G401.6 (cell line): Measurements from ENCODE around the gene COL25A1.
A peak's percentile ranks its signal among the peaks of the same experiment; 100 is the strongest.

Experiments used
- FAIRE-seq: peaks from 2 replicates; lab custom pipeline; 2012; peaks lifted over from hg19 to GRCh38; lab: Jason Lieb, UNC

Gene COL25A1

GRCh38 chr4:108849611-108850168 lies 452.8 kb downstream of the COL25A1 start:
- FAIRE-seq, result no peak

DNA sequence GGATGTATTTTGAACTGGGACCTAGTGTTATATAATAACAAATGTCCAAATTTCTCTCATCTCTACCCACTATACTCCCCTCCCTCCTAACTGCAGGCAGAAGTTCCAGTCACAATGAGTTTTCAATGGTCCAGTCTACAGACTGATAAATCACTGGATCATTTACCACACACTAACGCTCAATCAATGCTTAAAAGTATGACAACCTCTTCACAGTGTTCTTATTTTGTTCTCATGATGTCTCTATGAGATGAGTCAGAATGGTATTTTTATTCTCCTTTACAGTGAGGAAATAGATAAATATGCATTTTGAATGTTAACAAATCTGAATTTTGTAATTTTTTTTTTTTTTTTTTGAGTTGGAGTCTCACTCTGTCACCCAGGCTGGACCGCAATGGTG lies 455.9 kb downstream of the COL25A1 start:
- no peak for FAIRE-seq

DNA sequence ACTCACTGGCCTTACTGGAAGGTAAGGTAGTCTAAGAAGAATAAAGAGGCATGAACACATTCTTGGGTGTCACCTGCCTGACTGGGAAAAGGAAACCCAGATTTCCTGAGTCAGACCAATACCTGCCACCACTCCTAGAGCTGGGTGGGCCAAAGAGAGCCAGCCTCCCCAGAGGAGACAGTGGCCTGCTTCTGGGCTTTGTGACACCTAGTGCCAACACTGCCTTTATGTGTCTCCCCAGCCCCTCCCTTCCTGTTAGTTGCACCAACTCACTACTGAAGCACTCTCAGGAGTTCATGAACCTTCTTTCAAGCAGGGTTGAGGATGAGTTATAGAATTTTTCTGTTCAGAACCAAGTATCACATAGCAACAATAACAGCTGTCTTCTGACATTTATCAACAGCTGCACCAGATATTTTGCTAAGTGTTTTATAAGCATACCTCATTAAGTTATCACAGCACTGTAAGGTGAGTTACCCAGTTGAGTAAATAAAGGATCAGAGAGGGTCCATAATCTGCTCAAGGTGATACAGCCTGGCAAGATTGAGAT lies 462.0 kb downstream of the COL25A1 start:
- no peak for FAIRE-seq

DNA sequence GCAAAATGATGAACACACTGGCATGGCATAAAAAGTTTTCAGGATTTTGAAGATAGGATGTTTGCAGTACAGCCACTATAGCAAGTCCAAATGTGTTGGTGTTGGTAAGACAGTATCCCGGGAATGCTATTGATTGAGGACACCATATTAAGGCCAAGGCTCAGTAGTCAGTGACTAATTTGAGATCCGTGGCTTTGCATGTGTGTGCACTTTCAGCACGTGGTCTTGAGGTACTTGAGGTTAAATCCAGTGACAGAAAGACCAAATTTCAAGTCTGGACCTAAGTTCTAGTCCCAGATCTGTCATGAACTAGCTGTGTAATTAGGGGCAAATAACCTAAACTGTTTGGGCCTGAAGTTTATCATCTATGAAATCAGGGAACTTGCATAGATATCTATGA lies 463.1 kb downstream of the COL25A1 start:
- FAIRE-seq, result no peak

DNA sequence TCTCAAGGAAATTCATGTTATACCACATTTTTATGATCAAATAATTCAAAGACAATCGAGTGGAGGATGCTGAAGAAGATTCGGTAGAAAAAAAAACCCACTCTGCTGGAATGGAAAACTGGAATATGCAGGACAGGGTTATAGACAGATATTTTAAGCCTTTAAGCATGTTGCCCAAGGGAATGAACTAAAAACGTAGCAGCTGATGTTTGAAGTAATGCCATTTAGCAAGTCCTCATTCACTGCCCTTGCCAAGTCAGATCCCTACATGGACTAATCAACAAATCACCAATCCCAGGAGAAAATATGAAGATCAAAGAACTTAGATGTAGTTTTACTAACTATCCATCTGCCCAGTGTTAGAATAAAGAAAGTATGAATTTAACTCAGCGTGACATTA lies 464.0 kb downstream of the COL25A1 start:
- FAIRE-seq, result no peak

GRCh38 chr4:108834835-108835384 lies 467.5 kb downstream of the COL25A1 start:
- FAIRE-seq, result peak; percentile 91

DNA sequence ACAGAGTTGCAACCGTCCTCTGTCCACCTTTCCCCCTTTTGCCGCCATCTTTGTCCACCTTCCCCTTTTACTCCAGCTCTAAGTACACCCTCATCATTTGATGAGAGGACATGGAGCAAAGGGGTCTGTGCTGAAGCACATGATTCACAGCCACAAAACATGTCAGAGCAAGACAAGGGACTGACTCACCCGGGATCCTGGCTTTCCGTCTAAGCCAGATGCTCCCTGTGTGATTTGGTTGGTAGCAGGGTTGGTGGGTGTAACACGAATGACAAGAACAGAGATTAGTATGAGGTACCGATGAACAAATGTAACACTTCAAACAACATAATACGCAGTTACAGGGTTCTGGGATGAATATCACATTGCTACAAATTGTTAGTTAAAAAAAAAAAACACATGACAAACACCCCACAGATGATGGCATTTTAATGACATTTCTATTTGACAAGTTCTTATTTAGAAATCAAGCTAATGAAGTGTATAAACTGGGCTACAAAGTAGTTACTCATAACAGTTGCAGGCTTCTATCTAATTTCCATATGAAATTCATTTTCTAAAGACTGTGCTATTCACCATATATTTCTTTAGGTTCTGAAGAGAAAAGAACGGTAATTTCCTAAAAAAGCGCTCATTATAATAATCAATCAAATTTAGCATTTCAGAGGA lies 468.2 kb downstream of the COL25A1 start:
- FAIRE-seq, result no peak

DNA sequence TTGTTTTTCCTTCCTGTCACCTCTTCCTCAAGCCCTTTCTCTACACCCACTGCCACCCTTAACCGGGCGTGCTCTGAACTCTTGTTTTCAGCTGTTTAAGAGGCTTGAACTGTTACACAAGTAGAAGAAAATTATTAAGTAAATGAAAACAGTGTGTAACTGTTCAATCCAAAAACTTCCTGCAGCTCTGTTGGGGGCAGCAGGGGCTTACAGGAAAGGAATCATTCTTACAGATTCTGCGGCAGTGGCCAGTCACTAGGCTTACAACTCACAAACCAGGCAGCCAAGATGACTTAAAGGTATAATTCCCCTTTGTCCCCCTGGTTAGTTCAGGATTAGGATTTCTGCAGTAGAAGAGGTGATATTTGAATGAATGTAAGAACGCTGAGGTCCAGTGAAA lies 469.4 kb downstream of the COL25A1 start:
- FAIRE-seq, result no peak

- no peak for FAIRE-seq
Observed at GRCh38 chr4:108831886-108832285, 470.6 kb downstream of the COL25A1 start.

GRCh38 chr4:108831291-108831690 lies 471.2 kb downstream of the COL25A1 start:
- FAIRE-seq, result no peak

DNA sequence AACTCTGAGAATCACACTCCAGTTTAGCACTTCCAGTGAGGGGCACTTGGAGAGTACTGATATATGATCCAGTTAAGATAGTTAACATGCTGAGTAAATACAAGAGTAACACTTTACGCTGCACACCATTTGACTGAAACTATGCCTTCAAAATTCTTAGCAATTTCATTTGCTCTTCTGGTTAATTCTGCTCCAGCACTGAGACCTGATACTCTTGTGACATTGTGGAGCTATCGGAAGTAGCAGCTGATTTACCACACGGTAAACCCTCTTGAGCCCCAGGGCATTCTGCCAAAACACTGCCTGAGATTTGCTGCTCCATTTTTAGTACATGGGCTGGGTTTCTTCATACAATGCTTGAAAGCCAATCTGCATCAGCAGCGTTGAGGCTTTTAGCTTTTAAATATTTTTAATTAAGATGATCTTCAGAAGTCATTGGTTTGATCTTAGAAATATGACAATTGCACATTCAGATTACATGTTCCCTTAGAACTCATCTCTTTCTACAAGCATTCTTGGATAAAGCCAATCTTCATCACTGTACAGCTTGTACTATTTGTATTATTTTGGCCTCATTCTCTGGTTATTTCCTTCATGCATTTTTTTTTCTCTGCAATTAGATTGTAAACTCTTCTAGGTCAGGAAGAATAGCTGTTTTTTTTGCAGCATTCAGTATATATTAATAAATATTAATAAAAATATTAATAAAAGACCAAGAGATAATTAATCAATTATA lies 471.8 kb downstream of the COL25A1 start:
- FAIRE-seq, result no peak

- no peak for FAIRE-seq
Observed at GRCh38 chr4:108829966-108830492, 472.4 kb downstream of the COL25A1 start.

DNA sequence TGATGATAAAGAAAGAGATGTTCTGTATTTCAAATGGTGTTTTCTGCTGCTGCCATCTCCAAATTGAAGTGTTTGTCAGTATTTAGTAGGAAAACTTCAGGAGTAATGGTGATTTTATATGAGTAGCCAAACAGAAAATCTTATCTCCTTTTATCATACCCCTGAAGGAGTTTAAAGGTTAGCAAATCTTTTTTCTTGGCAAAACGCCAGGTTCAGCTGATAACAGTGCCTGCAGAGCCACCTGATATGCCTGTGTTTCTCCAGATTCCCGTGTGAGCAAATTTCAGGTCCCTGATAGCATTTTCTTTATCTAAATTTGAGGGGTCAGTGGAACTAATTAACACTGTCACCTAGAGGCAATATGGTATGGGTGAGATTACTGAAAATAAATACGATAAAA lies 473.8 kb downstream of the COL25A1 start:
- FAIRE-seq, result no peak

DNA sequence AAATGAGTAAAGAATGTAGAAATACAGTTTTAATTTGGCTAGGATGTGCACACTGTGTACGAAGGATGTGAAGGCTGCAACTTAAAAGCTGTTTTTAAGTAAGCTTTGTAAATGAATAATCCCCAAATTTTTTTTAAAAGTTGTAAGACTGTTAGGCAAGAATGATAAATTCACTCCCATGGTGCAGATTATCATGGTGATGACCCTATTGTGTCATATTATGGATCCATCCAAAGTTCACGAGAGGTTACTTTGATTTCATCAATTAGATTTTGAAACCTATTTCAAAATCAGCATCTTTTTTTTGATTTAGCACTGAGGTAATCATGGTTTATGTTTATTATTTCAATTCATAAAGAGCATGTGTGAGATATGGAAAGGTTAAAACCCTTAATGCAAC lies 476.7 kb downstream of the COL25A1 start:
- no peak for FAIRE-seq

GRCh38 chr4:108821351-108821930 lies 481.0 kb downstream of the COL25A1 start:
- FAIRE-seq, result no peak

DNA sequence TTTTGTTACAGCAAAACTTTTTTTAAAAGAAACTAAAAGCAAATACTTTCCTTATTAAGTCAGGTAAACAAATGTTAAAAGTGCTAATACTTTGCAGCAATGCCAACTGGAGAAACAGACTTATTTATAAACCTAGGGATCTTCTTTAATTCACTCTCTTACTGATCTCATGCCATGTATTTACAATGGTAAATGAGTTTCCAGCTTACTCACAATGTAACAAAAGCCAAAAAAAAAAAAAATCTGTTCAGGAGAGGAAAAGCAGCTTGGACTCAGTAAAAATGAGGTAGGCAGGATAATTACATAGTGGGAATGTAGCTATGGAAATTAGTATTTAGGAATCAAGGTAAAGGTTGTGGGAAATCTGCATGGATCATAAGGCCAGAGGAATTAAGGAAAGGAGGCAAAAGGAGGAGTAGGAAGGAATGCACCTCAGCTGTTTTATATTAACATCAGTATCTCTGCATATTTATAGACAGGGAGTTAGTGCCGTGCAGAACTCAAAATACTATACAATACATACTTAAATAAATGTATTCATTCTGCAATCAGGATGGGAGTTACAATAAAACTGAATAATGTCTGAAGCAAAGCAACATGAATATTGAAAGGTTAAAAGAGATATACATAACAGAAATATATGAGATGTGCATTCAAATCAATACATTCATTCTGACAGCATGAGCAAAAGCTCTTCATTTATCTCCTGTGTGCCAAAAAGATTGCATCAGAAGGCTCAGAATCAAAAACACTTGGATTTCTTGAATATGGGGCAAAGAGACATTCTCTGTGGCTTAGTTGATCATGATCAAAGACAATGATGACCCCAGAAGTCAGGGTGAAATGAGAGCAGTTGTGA lies 481.7 kb downstream of the COL25A1 start:
- FAIRE-seq, result no peak

GRCh38 chr4:108814326-108814725 lies 488.1 kb downstream of the COL25A1 start:
- FAIRE-seq, result no peak

GRCh38 chr4:108813261-108813660 lies 489.2 kb downstream of the COL25A1 start:
- FAIRE-seq, result no peak

- no peak for FAIRE-seq
Observed at GRCh38 chr4:108811486-108811885, 491.0 kb downstream of the COL25A1 start.

GRCh38 chr4:108810087-108810486 lies 492.4 kb downstream of the COL25A1 start:
- FAIRE-seq, result no peak

GRCh38 chr4:108804648-108805273 lies 497.7 kb downstream of the COL25A1 start:
- no peak for FAIRE-seq
